GM20431 (cell line): Measurements from ENCODE around the gene NF1.
"Not testable (repeated sequence)": the region's sequence is repeated elsewhere in the genome, so short reads cannot be mapped to it uniquely, and the experiment has no call there.

Source experiments
- in situ Hi-C: fragments of 300-500 bp; cut with MseI, MboI; formaldehyde crosslinking; loops from one replicate; pipeline ENCODE4 v1.15.0; 2020; ENCODE audit warnings: low sequenced_read_pairs; ENCODE audit not compliant: unreplicated experiment

The NF1 gene

DNA sequence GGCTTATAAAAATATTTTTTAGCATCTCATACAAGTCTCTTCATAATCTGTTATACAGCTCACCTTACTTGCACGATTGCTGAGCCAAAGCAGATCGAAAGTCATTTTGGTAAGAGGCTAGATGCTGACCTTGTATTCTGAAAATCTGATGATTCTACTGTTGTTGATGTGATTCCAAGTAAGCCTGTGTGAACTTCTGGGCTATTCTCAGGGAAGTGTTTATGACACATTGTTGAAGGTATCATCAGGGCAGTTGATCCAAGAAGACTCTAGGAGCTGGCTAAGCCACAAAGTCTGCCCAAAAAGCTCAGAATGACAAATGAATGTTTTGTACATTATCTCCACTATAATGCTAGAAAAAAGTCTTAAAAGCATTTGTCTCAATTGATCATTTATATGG, 186.3 kb downstream of the NF1 start:
- in situ Hi-C loops = no loop called here

- in situ Hi-C loops = no loop called here
These were observed 189.1 kb downstream of the NF1 start for GRCh38 chr17:31283841-31284240.

DNA sequence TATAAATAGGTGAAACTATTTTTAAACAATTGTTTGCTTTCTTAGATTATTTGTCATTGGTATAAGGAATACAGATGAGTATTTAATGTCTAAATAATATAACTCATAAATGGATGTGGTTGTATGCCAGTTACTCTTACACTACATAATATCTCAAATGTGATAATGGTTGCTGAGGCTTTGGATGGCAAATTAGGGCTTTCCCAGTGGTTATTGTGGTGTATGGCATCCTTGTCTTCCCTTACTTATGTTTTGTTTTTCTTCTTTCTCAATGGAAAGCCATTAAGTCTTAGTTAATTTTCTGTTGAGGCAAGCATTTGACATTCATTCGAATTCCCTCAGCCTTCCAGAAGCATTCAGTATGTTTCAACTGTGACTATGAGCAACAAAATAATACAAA, 191.8 kb downstream of the NF1 start:
- in situ Hi-C loops = no loop called here

GRCh38 chr17:31287932-31288331, 193.2 kb downstream of the NF1 start:
- in situ Hi-C loops = not testable (repeated sequence)

GRCh38 chr17:31289790-31290189, 195.0 kb downstream of the NF1 start:
- in situ Hi-C loops = no loop called here

- in situ Hi-C loops = no loop called here
These were observed 197.0 kb downstream of the NF1 start for GRCh38 chr17:31291820-31292219.

DNA sequence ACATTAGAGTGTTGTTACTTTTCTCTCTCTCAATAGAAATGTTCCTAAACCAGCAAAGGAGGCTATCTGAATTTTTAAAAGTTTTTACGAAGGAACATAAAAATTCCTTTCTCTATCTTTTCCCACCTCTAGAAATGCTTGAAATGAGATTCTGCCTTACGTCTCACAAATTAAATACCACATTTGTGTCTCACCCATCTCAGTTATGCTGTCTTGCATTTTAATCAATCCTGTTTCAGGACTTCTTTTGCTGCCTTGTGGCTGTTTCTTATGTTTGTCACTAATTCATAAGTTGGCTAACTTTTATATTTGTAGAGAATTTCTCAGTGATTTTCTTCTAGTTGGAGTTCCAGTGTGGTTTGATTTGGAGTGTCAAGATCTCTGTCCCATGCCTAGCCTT, 198.8 kb downstream of the NF1 start:
- in situ Hi-C loops = no loop called here

- in situ Hi-C loops = no loop called here
These were observed 199.5 kb downstream of the NF1 start for GRCh38 chr17:31294231-31294630.

DNA sequence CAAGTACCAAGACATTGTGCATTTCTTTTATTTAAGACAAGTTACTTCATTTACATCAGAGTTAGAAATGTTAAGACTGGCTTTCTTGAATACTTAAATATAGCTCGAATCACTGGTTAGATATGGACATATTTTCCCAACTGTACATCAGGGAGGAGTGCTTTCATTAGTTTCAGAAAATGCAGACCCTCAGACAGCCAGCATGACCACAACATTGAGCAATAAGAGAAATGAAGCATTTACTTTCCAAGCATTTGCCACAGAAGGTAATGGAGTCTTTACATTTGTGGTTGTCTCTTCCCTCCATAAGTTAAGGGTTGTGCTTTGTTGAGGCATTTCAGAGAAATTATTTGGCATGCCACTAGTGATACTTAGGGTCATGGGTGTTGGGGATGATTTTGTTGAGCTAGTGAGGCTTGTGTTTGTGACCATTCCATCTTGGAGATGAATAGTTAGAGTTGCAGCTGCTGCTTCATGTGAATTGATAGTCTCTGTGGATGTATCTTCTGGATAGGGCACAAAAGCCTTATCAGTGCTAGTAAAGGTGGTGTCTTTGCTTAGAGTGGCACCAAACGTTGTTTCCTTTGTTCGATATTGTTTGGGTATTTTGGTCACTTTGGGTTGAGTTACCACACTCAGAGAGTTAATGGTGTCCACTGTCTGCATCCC, 200.2 kb downstream of the NF1 start:
- in situ Hi-C loops = no loop called here

DNA sequence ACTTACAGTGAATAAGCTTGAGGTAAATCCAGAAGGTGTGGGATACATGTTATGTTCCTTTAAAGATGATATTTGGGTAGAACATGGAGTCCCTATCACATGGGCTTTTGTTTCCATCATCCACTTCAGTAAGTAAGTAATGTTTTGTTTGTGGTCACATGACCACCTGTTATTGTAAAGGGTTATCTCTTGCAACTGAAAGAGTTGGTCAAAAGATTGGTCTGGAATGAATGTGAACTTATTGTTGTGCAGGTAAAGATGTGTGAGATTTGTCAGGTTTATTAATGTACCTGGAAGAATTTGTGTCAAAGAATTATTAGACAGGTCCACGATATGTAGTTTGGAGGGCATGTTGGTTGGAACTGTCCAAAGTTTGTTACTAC, 200.7 kb downstream of the NF1 start:
- in situ Hi-C loops = no loop called here

DNA sequence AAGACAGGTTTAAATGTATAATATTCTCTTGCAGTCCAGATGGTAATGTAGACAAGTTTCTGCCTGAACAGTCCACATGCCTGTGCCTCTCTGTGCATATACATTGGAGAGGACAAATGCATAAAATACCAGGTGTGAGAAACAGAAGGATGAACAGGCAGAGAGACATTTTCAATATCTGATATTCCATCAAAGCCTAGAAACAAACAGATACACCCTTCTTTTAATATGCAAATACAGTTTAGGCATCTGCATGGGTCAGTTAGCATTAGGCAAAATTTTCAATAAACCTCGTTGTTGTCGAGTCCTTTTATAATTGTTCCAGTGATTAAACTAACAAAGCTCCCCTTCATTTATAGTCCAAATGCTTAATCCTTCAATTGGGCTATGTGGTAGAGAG, 201.4 kb downstream of the NF1 start:
- in situ Hi-C loops = no loop called here

DNA sequence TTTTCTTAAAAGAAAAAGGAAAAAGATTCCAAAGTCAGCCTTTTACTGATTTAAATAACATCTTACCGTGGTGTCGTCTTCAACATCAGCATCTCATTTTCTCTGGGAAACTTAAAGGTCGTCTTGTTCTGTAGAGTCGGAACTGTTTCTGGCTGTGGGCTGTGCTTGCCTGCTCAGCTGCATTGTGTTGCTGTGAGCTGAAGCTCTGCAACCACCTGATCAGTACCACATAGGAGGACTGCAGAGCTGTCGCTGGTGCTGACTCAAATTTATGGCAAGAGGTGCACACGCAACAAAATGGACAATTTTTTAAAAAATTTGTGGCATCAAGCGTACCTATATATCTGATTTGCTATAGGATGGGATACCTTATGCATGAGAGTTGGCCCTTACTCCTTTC, 202.3 kb downstream of the NF1 start, which contains the start of gene OMG:
Gene OMG (minus strand): TSS at position 150 of the 400 bp plus-strand sequence. CDS start 908 bp downstream, outside the sequence.
- in situ Hi-C loops = no loop called here

DNA sequence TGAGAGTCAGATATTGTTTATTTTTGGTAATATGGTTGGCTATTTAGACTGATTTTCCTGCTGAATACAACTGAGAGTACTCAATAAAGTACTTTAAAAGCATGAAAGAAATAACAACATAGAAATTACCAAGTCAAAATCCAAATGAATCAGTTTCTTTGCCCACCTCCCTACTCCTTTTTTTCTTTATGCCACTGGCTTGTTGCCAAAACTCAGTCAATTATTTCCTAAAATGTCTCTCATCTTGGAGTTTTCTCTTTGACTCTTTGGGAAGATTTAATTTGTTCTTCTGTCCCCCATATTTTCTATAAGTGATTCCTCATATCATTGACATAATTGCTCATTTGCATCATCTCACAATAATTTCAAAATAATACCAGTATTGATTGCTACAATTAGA, 204.8 kb downstream of the NF1 start:
- in situ Hi-C loops = no loop called here

GRCh38 chr17:31307640-31308039, 212.9 kb downstream of the NF1 start:
- in situ Hi-C loops = no loop called here

DNA sequence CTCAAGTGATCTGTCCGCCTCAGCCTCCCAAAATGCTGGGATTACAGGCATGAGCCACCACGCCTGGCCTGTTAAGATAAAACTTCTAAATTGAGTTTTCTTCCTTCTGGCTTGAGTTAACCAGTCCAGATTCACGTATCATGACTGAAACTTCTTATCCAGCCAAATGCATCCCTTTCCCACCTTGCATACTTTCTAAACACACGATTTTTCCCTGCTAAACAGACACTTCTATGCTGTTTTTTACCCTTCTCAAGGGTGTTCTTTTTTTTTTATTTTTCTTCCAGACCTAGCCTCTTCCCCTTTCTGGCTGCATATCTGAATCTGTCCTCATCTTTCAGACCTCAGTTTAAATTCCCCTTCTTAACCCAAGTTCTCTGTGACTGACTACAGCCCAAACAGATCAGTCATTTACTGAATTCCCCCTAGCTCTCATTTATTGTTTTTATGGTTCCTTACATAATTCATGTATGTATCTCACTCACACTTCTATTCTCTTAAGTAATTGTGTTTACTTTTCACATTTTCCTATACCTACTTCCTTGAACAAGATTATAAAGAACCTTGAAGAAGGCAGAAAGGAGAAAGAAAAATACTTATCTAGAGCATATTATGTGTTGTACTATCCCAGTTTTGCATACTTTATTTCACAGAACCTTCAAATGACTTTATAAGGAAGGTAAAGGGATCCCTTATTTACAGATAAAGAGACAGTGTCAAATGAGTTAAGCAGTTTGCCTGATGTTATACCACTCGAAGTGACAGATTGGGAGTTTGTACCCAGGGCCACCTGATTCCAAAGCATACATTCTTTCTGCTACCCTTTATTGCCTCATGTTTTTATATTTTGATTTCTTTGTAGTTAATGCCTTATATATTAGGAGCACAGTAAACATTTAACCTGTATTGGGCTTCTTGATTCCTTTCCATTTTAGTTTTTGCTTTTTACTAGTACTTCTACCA, 213.9 kb downstream of the NF1 start:
- in situ Hi-C loops = no loop called here

DNA sequence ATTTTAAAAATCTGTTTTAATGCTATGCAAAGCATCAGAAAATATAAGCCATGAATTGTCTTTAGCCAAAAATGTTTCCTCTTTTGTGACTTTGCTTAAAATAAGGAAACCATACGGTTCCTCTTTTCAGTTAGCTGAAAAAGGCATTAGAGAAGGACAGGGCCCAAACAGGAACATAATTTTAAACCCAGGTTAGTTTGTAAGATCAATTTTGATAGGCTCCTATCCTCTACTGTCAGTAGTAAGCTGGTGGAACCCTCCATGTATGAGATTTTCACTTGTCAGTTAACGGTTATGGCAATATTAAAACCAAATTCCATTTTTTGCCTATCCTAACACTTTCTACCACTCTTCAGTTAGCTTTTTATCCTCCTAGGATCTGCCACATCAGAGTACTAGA, 214.8 kb downstream of the NF1 start:
- in situ Hi-C loops = no loop called here

- in situ Hi-C loops = no loop called here
These were observed 215.5 kb downstream of the NF1 start for GRCh38 chr17:31310260-31310659.

- in situ Hi-C loops = no loop called here
These were observed 216.1 kb downstream of the NF1 start for GRCh38 chr17:31310886-31311285.

DNA sequence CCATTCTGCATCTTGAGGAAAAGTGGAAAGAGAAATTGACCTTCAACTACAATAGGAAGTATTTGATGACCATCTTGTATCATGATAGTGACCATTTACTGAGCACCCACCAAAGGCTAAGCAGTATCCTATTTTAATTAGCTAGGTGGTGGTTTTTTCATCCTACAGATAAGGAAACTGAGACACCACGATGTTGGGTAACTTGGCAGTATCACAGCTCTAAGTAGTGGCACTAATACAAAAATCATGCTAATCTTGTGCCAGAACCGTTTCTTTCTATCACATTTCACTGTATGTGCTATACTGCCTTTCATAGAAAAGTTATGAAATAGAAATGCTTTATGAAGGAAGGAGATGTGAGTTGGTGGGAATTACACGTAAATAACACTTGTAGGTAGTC, 216.7 kb downstream of the NF1 start:
- in situ Hi-C loops = no loop called here

GRCh38 chr17:31312223-31312622, 217.4 kb downstream of the NF1 start:
- in situ Hi-C loops = not testable (repeated sequence)

DNA sequence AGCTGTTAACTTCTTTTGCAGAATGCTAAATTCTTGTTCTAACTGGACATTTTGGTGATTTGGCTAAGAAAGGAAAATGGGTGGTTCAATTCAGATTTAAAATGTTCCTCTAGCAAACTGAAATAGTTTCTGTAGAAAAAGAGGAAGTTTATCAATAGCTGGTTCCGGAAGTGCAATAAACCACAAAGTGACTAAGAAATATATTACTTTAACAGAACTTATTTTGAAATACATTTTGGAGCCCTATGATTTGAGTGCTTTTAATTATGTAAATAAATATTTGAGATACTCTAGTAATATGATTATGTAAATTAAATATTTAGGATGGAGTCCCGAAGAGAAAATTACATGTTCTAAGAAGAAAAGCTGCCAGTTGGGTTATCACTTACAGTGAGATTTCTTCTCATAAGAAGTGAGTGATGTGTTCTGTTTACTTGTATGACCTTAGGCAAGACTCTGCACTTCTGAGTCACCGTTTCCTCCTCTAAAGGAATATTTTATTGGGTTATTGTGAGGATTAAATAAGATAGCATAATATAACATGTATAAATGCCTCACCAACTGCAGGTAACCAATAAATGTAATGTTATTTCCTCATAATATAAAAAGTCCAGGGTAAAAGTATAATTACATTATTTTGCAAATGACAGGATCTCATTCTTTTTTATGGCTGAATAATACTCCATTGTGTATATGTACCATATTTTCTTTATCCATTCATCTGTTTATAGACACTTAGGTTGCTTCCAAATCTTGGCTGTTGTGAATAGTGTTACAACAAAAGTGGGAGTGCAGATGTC, 219.4 kb downstream of the NF1 start, which contains the start of gene EVI2B:
Gene EVI2B (minus strand): TSS at position 73 of the 800 bp plus-strand sequence. CDS start 8,445 bp downstream, outside the sequence.
- in situ Hi-C loops = no loop called here
